K562 (cell line): ENCODE results near the gene HSPB1. TPM values are rescaled to one million over a fixed set of nuclear protein-coding genes. Genes with fewer than 3 reads are reported as not detected.

Experiments
- FOXP4 ChIP-seq: sonication (generic); formaldehyde crosslinking; IDR thresholded peaks from 2 replicates; pipeline ENCODE4 v1.8.0; 2022; ENCODE audit warnings: mild to moderate bottlenecking, missing genetic modification reagents, borderline replicate concordance
- FUS ChIP-seq: fragments of 200-400 bp; formaldehyde crosslinking; optimal IDR thresholded peaks from 2 replicates; pipeline ENCODE3; 2017; ENCODE audit warnings: low read depth, low read length
- GABPB1 ChIP-seq: sonication (generic); formaldehyde crosslinking; IDR thresholded peaks from 2 replicates; pipeline ENCODE4 v1.8.0; 2022; ENCODE audit warnings: mild to moderate bottlenecking, missing genetic modification reagents
- HDAC6 ChIP-seq: IDR thresholded peaks from 2 replicates; pipeline ENCODE4 v1.6.1; 2012; ENCODE audit warnings: low read depth, mild to moderate bottlenecking, control low read depth, inconsistent platforms, low read length, moderate library complexity
- JUNB ChIP-seq: fragments of 450-650 bp; formaldehyde crosslinking; conservative IDR thresholded peaks from 2 replicates; pipeline ENCODE4 v1.4.0; 2020; ENCODE audit warnings: mild to moderate bottlenecking
- NFYB ChIP-seq: IDR thresholded peaks from 2 replicates; pipeline ENCODE4 v1.6.1; 2011; ENCODE audit warnings: mild to moderate bottlenecking, moderate library complexity; ENCODE audit not compliant: insufficient read length; ENCODE audit errors: extremely low read depth
- PBX2 ChIP-seq, 2 experiments: IDR thresholded peaks in 1 of 2; conservative IDR thresholded peaks in 1 of 2; 2 replicates each; pipeline ENCODE4 v1.6.1; 2016; ENCODE audit warnings: low read depth in 2 of 2, mild to moderate bottlenecking in 1 of 2, missing compliant biosample characterization in 1 of 2, missing genetic modification characterization in 1 of 2, moderate library complexity in 1 of 2
- PURB ChIP-seq: sonication (generic); formaldehyde crosslinking; IDR thresholded peaks from 2 replicates; pipeline ENCODE4 v1.9.0; 2021; ENCODE audit warnings: low read depth, mild to moderate bottlenecking, missing genetic modification reagents
- SLC30A9 ChIP-seq: fragments of 250-450 bp; sonication (Bioruptor Pico); IDR thresholded peaks from 2 replicates; pipeline ENCODE4 v1.8.0; 2022; ENCODE audit warnings: mild to moderate bottlenecking, moderate library complexity
- SNRNP70 ChIP-seq: fragments of 200-400 bp; formaldehyde crosslinking; optimal IDR thresholded peaks from 2 replicates; pipeline ENCODE3; 2017; ENCODE audit warnings: low read depth, low read length
- SRSF1 ChIP-seq: fragments of 200-400 bp; formaldehyde crosslinking; IDR thresholded peaks from 2 replicates; pipeline ENCODE4 v1.6.1; 2017; ENCODE audit warnings: mild to moderate bottlenecking, low read depth, low read length, moderate library complexity
- TOE1 ChIP-seq, 2 experiments: fragments of 450-650 bp in 1 of 2; sonication (generic) in 1 of 2; formaldehyde crosslinking in 1 of 2; IDR thresholded peaks; 2 replicates each; pipeline versions ENCODE4 v1.7.1 to v1.8.0; 2016 to 2022; ENCODE audit warnings: borderline replicate concordance in 2 of 2, mild to moderate bottlenecking in 2 of 2, antibody characterized with exemption in 1 of 2, inconsistent platforms in 1 of 2, low read depth in 1 of 2, missing genetic modification reagents in 1 of 2, moderate library complexity in 1 of 2
- ZNF449 ChIP-seq: fragments of 250-450 bp; sonication (Bioruptor Pico); IDR thresholded peaks from 2 replicates; pipeline ENCODE4 v1.8.0; 2022; ENCODE audit warnings: moderate library complexity, mild to moderate bottlenecking, inconsistent platforms
- ZNF592 ChIP-seq: fragments of 450-650 bp; IDR thresholded peaks from 2 replicates; pipeline ENCODE4 v1.6.1; 2017; ENCODE audit warnings: antibody characterized with exemption, mild to moderate bottlenecking
- ZZZ3 ChIP-seq: fragments of 450-650 bp; IDR thresholded peaks from 2 replicates; pipeline ENCODE4 v1.6.1; 2016; ENCODE audit warnings: antibody characterized with exemption, mild to moderate bottlenecking, moderate library complexity
- polyA plus RNA-seq, 8 experiments: library from polyadenylated mRNA; depleted of rRNA in 4 of 8; stranded (reverse) in 5 of 8; unstranded in 3 of 8; fragments of >200 nt; fragmentation: Nextera tagmentation in 2 of 8; fragmentation: Illumina TruSeq in 1 of 8; extraction: Ambion mirVana in 2 of 8; extraction: Trizol in 1 of 8; gene quantifications; 2 replicates each; pipeline versions ENCODE4 v1.2.1 to v1.2.3, GENCODE V29; 2011 to 2014; ENCODE audit warnings: inconsistent platforms in 1 of 8, missing spikeins in 1 of 8
- total RNA-seq, 7 experiments: library from RNA; depleted of rRNA in 6 of 7; stranded (reverse); fragments of >200 nt in 6 of 7; fragmentation: Illumina TruSeq in 2 of 7; extraction: Trizol in 2 of 7; gene quantifications; 2 replicates each; pipeline versions ENCODE4 v1.2.1 to v1.2.3, GENCODE V29; 2011 to 2021; ENCODE audit warnings: low replicate concordance in 1 of 7

HSPB1 gene
- total and polyA plus RNA-seq, 9 of the 15 experiments (the other 6 are each of a cell fraction or from before 2014, with no cell fraction given): 27.1 to 522 (median 138) TPM

GRCh38 chr7:76291351-76292212 is 10.9 kb upstream of the HSPB1 start (continued):
- TF ChIP-seq ZNF592 (no peak), JUNB (CRISPR knock-in tag) (peak; percentile 85), SRSF1 (no peak), GABPB1 (peak; percentile 63; the same call in 1 of the 2 replicates), PURB (CRISPR knock-in tag) (no peak), HDAC6 (no peak), FOXP4 (no peak), ZZZ3 (no peak), FUS (no peak), NFYB (no peak), TOE1 (IDR thresholded peaks at IDR 0.05; ENCODE audit: borderline replicate concordance) (peak; percentile 61; the same call in 1 of the 2 replicates), TOE1 (CRISPR knock-in tag; IDR thresholded peaks at IDR 0.05; ENCODE audit: borderline replicate concordance, low read depth) (no peak), ZNF449 (CRISPR knock-in tag) (no peak), SNRNP70 (no peak), SLC30A9 (CRISPR knock-in tag) (no peak), PBX2 (CRISPR knock-in tag; IDR thresholded peaks at IDR 0.05; ENCODE audit: low read depth) (no peak), PBX2 (tag; conservative IDR thresholded peaks at IDR 0.05; ENCODE audit: low read depth) (peak; percentile 81)
